HepG2 (cell line): ENCODE data around the gene SOX12. TPM values are rescaled to one million over a fixed set of nuclear protein-coding genes. Genes with fewer than 3 reads are reported as not detected.

Experiments
- BORCS8-MEF2B ChIP-seq: sonication (generic); formaldehyde crosslinking; IDR thresholded peaks from 2 replicates; pipeline ENCODE4 v1.8.0; 2022; ENCODE audit warnings: mild to moderate bottlenecking, missing genetic modification reagents
- JUN ChIP-seq: sonication (generic); formaldehyde crosslinking; IDR thresholded peaks from 2 replicates; pipeline ENCODE4 v1.4.0; 2020; ENCODE audit warnings: mild to moderate bottlenecking, missing genetic modification reagents
- KLF12 ChIP-seq: sonication (generic); formaldehyde crosslinking; IDR thresholded peaks from 2 replicates; pipeline ENCODE4 v1.4.0; 2020; ENCODE audit warnings: missing genetic modification reagents, borderline replicate concordance
- SOX5 ChIP-seq: IDR thresholded peaks from 2 replicates; pipeline ENCODE4 v1.6.1; 2016; ENCODE audit warnings: borderline replicate concordance
- TCF7L2 ChIP-seq: IDR thresholded peaks from 2 replicates; pipeline ENCODE4 v1.6.1; 2011; ENCODE audit warnings: mild to moderate bottlenecking, low read depth, low read length, moderate library complexity
- U2AF1 ChIP-seq: fragments of 200-400 bp; formaldehyde crosslinking; optimal IDR thresholded peaks from 2 replicates; pipeline ENCODE3; 2017; ENCODE audit warnings: mild to moderate bottlenecking, low read depth, low read length
- XRCC5 ChIP-seq: fragments of 200-400 bp; formaldehyde crosslinking; optimal IDR thresholded peaks from 2 replicates; pipeline ENCODE3; 2017; ENCODE audit warnings: mild to moderate bottlenecking, low read length
- ZBTB38 ChIP-seq: sonication (generic); formaldehyde crosslinking; IDR thresholded peaks from 2 replicates; pipeline ENCODE4 v1.5.1; 2020; ENCODE audit warnings: mild to moderate bottlenecking, missing genetic modification reagents
- ZNF205 ChIP-seq: IDR thresholded peaks from 2 replicates; pipeline ENCODE4 v1.6.1; 2018; ENCODE audit warnings: missing biosample characterization, missing genetic modification reagents
- ZNF331 ChIP-seq: sonication (generic); formaldehyde crosslinking; IDR thresholded peaks from 2 replicates; pipeline ENCODE4 v1.4.0; 2020; ENCODE audit warnings: missing genetic modification reagents
- ZNF337 ChIP-seq: sonication (generic); formaldehyde crosslinking; IDR thresholded peaks from 2 replicates; pipeline ENCODE4 v1.5.1; 2020; ENCODE audit warnings: missing genetic modification reagents, low read depth, mild to moderate bottlenecking, borderline replicate concordance
- ZNF430 ChIP-seq: sonication (generic); formaldehyde crosslinking; IDR thresholded peaks from 2 replicates; pipeline ENCODE4 v1.9.0; 2021; ENCODE audit warnings: mild to moderate bottlenecking, missing genetic modification reagents
- ZNF629 ChIP-seq: sonication (generic); formaldehyde crosslinking; conservative IDR thresholded peaks from 2 replicates; pipeline ENCODE4 v1.5.0; 2020; ENCODE audit warnings: missing genetic modification reagents
- ZNF644 ChIP-seq: IDR thresholded peaks from 2 replicates; pipeline ENCODE4 v1.6.1; 2016; ENCODE audit warnings: low read depth
- ZNF772 ChIP-seq: sonication (generic); formaldehyde crosslinking; IDR thresholded peaks from 2 replicates; pipeline ENCODE4 v1.5.0; 2020; ENCODE audit warnings: mild to moderate bottlenecking, missing genetic modification reagents
- ZNF879 ChIP-seq: sonication (generic); formaldehyde crosslinking; IDR thresholded peaks from 2 replicates; pipeline ENCODE4 v1.8.1; 2023; ENCODE audit warnings: missing genetic modification reagents
- polyA plus RNA-seq, 8 experiments: library from polyadenylated mRNA; depleted of rRNA in 3 of 8; stranded (reverse) in 7 of 8; unstranded in 1 of 8; fragments of >200 nt; fragmentation: Illumina TruSeq in 4 of 8; extraction: Trizol in 4 of 8; gene quantifications; 2 replicates each; pipeline versions ENCODE4 v1.2.1 to v1.2.3, GENCODE V29; 2011 to 2016; ENCODE audit warnings: low read depth in 4 of 8, missing spikeins in 1 of 8, mixed read lengths in 1 of 8; ENCODE audit not compliant: insufficient read depth in 1 of 8
- total RNA-seq, 5 experiments: library from RNA; depleted of rRNA; stranded (reverse); fragments of >200 nt; fragmentation: Illumina TruSeq; extraction: Trizol; gene quantifications; 2 replicates each; pipeline ENCODE4 v1.2.3, GENCODE V29; 2016; ENCODE audit warnings: low read depth in 1 of 5
- TF ChIP-seq, protein P1 (sequence below): sonication (generic); formaldehyde crosslinking; IDR thresholded peaks from 2 replicates; pipeline ENCODE4 v1.4.0; 2020; ENCODE audit warnings: missing genetic modification reagents
- TF ChIP-seq, protein P2 (sequence below): sonication (generic); formaldehyde crosslinking; IDR thresholded peaks from 2 replicates; pipeline ENCODE4 v1.5.0; 2020; ENCODE audit warnings: missing genetic modification reagents
- TF ChIP-seq, protein P3 (sequence below): sonication (generic); formaldehyde crosslinking; IDR thresholded peaks from 2 replicates; pipeline ENCODE4 v1.5.0; 2020; ENCODE audit warnings: missing genetic modification reagents, mild to moderate bottlenecking, borderline replicate concordance
- TF ChIP-seq, protein P4 (sequence below): sonication (generic); formaldehyde crosslinking; IDR thresholded peaks from 2 replicates; pipeline ENCODE4 v1.9.0; 2021; ENCODE audit warnings: missing genetic modification reagents, mild to moderate bottlenecking, borderline replicate concordance
- TF ChIP-seq, protein P5 (sequence below): sonication (generic); formaldehyde crosslinking; IDR thresholded peaks from 2 replicates; pipeline ENCODE4 v1.8.0; 2022; ENCODE audit warnings: mild to moderate bottlenecking, missing genetic modification reagents, moderate library complexity
- TF ChIP-seq, protein P6 (sequence below): sonication (generic); formaldehyde crosslinking; IDR thresholded peaks from 2 replicates; pipeline ENCODE4 v1.5.1; 2020; ENCODE audit warnings: missing genetic modification reagents, mild to moderate bottlenecking, borderline replicate concordance

Gene SOX12
- total and polyA plus RNA-seq, 2 of the 13 experiments (the other 11 are each of a cell fraction or from before 2014, with no cell fraction given), result 10.0 to 18.7 TPM

DNA sequence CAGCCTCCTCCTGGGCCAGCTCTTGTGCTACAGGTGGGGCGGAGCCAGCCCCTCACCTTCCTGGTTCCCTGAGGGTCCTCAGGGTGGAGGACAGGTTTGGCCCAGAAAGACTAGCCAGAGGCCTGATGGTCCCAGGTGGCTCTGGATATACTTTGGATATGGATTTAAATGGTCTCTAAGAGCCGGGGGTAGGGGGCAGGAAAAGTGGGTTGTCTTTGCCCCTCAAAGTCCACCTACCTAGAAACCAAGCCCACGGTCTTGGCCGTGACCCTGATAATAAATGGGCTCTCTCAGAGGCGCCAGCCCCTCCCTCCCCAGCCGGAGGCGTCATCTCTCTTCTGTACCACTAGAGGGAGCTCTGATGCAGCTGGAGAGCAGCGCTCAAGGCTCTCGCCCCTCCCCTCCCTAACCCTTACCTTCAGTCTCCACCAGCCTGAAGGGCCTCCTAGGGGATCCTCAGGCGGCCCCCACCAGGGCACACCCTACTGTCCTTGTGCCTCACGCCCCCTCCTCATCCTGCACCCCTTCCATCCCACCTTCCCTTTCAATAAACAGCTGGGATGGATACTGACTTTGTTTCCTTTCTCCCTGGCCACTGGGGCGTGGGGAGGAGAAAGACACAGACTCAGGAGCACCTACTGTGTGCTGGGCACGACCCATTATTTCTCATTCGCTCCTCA lies 29.1 kb downstream of the SOX12 start (continued):
- TF ChIP-seq, protein P1, sequence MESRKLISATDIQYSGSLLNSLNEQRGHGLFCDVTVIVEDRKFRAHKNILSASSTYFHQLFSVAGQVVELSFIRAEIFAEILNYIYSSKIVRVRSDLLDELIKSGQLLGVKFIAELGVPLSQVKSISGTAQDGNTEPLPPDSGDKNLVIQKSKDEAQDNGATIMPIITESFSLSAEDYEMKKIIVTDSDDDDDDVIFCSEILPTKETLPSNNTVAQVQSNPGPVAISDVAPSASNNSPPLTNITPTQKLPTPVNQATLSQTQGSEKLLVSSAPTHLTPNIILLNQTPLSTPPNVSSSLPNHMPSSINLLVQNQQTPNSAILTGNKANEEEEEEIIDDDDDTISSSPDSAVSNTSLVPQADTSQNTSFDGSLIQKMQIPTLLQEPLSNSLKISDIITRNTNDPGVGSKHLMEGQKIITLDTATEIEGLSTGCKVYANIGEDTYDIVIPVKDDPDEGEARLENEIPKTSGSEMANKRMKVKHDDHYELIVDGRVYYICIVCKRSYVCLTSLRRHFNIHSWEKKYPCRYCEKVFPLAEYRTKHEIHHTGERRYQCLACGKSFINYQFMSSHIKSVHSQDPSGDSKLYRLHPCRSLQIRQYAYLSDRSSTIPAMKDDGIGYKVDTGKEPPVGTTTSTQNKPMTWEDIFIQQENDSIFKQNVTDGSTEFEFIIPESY (CRISPR knock-in tag), result peak; percentile 82
- TF ChIP-seq ZNF629 (CRISPR knock-in tag) (0 out of 2 replicates have a peak, but pooled peaks have one; percentile 31), ZNF331 (CRISPR knock-in tag) (peak; percentile 76), ZNF644 (CRISPR knock-in tag) (no peak), BORCS8-MEF2B (CRISPR knock-in tag) (peak; percentile 87), ZNF337 (CRISPR knock-in tag) (peak; percentile 70; the same call in 1 of the 2 replicates), ZBTB38 (CRISPR knock-in tag) (peak; percentile 84; the same call in 1 of the 2 replicates), TCF7L2 (no peak), U2AF1 (peak; percentile 58), ZNF430 (peak; percentile 62; the same call in 1 of the 2 replicates), XRCC5 (peak; percentile 92), SOX5 (CRISPR knock-in tag) (peak; percentile 70; the same call in 1 of the 2 replicates), JUN (CRISPR knock-in tag) (0 out of 2 replicates have a peak, but pooled peaks have one; percentile 26), ZNF205 (CRISPR knock-in tag) (peak; percentile 66; the same call in 1 of the 2 replicates), KLF12 (CRISPR knock-in tag) (0 out of 2 replicates have a peak, but pooled peaks have one; percentile 52), ZNF879 (peak; percentile 21; the same call in 1 of the 2 replicates), ZNF772 (peak; percentile 54; the same call in 1 of the 2 replicates)
- TF ChIP-seq, protein P2, sequence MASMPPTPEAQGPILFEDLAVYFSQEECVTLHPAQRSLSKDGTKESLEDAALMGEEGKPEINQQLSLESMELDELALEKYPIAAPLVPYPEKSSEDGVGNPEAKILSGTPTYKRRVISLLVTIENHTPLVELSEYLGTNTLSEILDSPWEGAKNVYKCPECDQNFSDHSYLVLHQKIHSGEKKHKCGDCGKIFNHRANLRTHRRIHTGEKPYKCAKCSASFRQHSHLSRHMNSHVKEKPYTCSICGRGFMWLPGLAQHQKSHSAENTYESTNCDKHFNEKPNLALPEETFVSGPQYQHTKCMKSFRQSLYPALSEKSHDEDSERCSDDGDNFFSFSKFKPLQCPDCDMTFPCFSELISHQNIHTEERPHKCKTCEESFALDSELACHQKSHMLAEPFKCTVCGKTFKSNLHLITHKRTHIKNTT (CRISPR knock-in tag), result no peak
- TF ChIP-seq, protein P3, sequence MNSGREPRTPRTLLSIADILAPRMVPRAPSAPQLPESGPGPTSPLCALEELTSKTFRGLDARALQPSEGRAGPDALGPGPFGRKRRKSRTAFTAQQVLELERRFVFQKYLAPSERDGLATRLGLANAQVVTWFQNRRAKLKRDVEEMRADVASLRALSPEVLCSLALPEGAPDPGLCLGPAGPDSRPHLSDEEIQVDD (CRISPR knock-in tag), result no peak
- TF ChIP-seq, protein P4, sequence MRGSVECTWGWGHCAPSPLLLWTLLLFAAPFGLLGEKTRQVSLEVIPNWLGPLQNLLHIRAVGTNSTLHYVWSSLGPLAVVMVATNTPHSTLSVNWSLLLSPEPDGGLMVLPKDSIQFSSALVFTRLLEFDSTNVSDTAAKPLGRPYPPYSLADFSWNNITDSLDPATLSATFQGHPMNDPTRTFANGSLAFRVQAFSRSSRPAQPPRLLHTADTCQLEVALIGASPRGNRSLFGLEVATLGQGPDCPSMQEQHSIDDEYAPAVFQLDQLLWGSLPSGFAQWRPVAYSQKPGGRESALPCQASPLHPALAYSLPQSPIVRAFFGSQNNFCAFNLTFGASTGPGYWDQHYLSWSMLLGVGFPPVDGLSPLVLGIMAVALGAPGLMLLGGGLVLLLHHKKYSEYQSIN (CRISPR knock-in tag), result peak; percentile 87; the same call in 1 of the 2 replicates
- TF ChIP-seq, protein P5, sequence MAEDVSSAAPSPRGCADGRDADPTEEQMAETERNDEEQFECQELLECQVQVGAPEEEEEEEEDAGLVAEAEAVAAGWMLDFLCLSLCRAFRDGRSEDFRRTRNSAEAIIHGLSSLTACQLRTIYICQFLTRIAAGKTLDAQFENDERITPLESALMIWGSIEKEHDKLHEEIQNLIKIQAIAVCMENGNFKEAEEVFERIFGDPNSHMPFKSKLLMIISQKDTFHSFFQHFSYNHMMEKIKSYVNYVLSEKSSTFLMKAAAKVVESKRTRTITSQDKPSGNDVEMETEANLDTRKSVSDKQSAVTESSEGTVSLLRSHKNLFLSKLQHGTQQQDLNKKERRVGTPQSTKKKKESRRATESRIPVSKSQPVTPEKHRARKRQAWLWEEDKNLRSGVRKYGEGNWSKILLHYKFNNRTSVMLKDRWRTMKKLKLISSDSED (CRISPR knock-in tag), result no peak
- TF ChIP-seq, protein P6, sequence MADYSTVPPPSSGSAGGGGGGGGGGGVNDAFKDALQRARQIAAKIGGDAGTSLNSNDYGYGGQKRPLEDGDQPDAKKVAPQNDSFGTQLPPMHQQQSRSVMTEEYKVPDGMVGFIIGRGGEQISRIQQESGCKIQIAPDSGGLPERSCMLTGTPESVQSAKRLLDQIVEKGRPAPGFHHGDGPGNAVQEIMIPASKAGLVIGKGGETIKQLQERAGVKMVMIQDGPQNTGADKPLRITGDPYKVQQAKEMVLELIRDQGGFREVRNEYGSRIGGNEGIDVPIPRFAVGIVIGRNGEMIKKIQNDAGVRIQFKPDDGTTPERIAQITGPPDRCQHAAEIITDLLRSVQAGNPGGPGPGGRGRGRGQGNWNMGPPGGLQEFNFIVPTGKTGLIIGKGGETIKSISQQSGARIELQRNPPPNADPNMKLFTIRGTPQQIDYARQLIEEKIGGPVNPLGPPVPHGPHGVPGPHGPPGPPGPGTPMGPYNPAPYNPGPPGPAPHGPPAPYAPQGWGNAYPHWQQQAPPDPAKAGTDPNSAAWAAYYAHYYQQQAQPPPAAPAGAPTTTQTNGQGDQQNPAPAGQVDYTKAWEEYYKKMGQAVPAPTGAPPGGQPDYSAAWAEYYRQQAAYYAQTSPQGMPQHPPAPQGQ (CRISPR knock-in tag), result no peak
